ENCODE data around the gene GALNT17. TPM values are rescaled to one million over a fixed set of nuclear protein-coding genes. Genes with fewer than 3 reads are reported as not detected.
A peak's percentile ranks its signal among the peaks of the same experiment; 100 is the strongest.
"Not testable (repeated sequence)": the region's sequence is repeated elsewhere in the genome, so short reads cannot be mapped to it uniquely, and the experiment has no call there.

Gene GALNT17
- total RNA-seq, 8 experiments from 2014 or later, result 3.2 to 85.6 (median 17.2) TPM; not detected in 2

DNA sequence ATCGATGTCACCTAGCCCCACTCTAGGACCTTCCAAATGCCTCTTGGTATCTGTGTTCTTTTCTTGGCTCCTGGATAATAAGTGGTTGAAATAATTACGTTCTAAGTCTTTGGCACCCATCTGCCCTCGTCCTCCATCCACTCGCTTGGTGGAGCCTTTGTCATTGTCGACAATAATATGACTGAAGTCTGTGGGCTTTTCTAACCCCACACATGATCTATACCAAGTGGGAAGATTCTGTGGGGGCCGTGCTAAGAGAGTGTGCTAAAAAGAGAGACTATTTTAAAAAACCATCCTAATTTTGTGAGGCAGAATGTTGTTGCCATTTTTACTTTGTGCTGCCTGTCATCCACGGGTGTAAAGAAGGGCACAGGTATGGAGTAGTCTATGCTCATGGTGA lies 113.1 kb downstream of the GALNT17 start:
- Histone ChIP-seq H3K27ac (no peak overlapping the region), H3K4me1 (replicated peaks in 1 of 2) (no peaks in the 10 kb centered on the region), H3K4me3 (no peak overlapping the region)
- no peak for ATAC-seq (replicated peaks in 6 of 8)
- 7 to 100% (median 88%) methylated on average over 1 to 7 of the region's 7 CpGs; no CpG with 5 or more reads in 2 of the 10 experiments for WGBS, 10 experiments
- in situ Hi-C loops (cut with MboI; ENCODE audit: low pct_unique_long_range_greater_than_20kb in 2 of 9, low sequenced_read_pairs in 9 of 9, unreplicated experiment in 9 of 9), result no loop called here

DNA sequence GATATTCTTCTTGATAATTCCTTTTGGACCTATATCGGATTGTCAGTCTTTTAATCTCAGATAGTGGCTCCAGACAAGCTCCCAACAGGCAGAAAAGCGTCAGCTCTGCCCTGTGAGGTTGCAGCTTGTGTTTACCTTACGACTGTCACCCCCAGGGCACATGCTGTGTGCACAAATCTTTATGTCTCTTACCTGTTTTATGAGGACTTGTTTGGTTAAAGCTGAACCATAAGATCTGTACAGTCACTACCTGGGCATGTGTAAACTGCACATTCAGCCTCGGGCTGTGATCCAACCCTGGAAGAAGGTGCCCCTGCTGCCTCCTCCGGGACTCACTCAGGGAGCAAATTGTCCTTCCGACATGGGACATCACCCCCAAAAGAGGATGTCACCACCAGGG lies 119.8 kb downstream of the GALNT17 start:
- in situ Hi-C loops (cut with MboI; ENCODE audit: low pct_unique_long_range_greater_than_20kb in 2 of 9, low sequenced_read_pairs in 9 of 9, unreplicated experiment in 9 of 9), result no loop called here
- 17 to 96% (median 90%) methylated on average over 1 to 4 of the region's 6 CpGs; no CpG with 5 or more reads in 5 of the 10 experiments for WGBS, 10 experiments
- no peak for ATAC-seq (replicated peaks in 6 of 8)
- no peak overlapping the region for H3K4me3 ChIP-seq
- H3K4me1 ChIP-seq (replicated peaks in 1 of 2), result no peaks in the 10 kb centered on the region
- H3K27ac ChIP-seq, result no peak overlapping the region

DNA sequence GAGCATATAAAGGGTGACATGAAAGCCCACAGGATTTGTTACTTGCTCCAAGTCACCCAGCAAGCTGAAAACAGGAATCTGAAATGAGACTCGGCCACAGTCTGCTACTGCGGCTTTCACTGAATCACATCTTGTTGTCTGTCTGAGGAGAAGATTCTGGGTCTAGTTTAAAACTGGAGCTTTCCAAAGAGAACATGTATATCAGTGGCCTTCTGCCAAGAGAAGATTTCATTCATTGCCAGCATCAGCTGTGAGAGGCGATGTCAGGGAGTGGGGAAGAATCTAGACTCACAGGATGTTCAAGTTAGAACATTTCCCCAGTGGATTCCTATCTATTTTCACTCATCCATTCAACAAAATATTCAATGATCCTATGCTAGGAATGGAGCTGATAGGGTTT lies 122.8 kb downstream of the GALNT17 start:
- in situ Hi-C loops (cut with MboI; ENCODE audit: low pct_unique_long_range_greater_than_20kb in 2 of 9, low sequenced_read_pairs in 9 of 9, unreplicated experiment in 9 of 9), result no loop called here
- ATAC-seq (replicated peaks in 6 of 8), result no peak
- Histone ChIP-seq H3K27ac (no peak overlapping the region), H3K4me1 (replicated peaks in 1 of 2) (peaks cover 0 to 2% of the 10 kb centered on the region in 2 donors), H3K4me3 (no peak overlapping the region)
- WGBS, 10 experiments, result 0 to 100% (median 94%) methylated on average over 1 to 3 of the region's 3 CpGs; no CpG with 5 or more reads in 5 of the 10 experiments

DNA sequence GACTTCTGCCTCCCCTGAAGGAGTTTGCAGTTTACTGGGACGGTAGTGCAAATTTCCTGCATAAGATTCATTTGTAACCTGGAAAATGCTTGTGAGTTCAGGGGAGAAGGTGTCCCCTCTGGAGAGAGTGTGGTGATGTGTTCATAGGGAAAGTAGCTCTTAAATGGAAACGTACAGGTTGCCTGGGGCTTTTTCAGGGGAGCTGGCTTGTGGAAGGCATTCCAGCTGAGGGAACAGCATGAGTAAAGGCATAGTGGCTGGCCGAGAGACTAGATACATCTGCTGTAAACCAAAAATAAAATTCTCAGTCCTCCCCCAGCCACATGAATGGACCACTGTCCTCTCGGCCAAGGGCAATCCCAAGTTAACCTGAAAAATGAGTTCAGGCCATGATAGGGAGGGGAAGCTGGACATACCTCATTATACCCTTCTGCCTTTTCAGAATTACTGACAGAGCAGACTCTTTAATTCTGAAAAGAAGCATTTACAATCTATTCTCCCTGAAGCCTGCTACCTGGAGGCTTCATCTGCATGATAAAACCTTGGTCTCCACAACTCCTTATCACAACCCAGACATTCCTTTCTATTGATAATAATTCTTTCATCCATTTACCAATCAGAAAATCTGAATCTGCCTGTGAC lies 123.7 kb downstream of the GALNT17 start:
- peaks cover 0 to 2% of the 10 kb centered on the region in 2 donors for H3K4me1 ChIP-seq (replicated peaks in 1 of 2)
- 0 to 100% (median 80%) methylated on average over 1 to 3 of the region's 4 CpGs; no CpG with 5 or more reads in 1 of the 10 experiments for WGBS, 10 experiments
- no peak for ATAC-seq (replicated peaks in 6 of 8)
- no peak overlapping the region for H3K4me3 ChIP-seq
- no peak overlapping the region for H3K27ac ChIP-seq
- in situ Hi-C loops (cut with MboI; ENCODE audit: low pct_unique_long_range_greater_than_20kb in 2 of 9, low sequenced_read_pairs in 9 of 9, unreplicated experiment in 9 of 9), result no loop called here

DNA sequence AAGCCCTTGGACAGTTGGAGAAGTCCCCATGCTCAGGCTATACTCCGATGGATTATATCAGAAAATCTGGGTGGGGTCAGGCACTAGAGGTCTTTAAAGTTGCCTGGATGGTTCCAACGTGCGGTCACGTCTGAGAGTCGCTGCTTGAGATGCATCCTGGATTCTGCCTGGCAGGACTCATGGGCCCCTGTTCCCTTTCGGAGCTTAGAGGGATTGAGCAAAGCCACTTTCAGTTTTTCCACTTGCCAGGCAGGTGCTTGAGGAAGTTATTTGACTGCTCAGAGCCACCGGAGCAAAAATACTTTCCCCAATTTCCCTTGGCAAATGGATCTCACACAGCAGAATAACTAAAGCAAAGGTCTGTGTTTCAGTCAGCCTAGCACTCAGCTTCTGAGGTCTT lies 129.1 kb downstream of the GALNT17 start:
- Histone ChIP-seq H3K27ac (no peak overlapping the region), H3K4me3 (no peak overlapping the region), H3K4me1 (replicated peaks in 1 of 2) (peaks cover 0 to 2% of the 10 kb centered on the region in 2 donors)
- 60 to 84% (median 76%) methylated on average over 1 to 6 of the region's 7 CpGs; no CpG with 5 or more reads in 2 of the 10 experiments for WGBS, 10 experiments
- no peak for ATAC-seq (replicated peaks in 6 of 8)
- in situ Hi-C loops (cut with MboI; ENCODE audit: low pct_unique_long_range_greater_than_20kb in 2 of 9, low sequenced_read_pairs in 9 of 9, unreplicated experiment in 9 of 9), result no loop called here

DNA sequence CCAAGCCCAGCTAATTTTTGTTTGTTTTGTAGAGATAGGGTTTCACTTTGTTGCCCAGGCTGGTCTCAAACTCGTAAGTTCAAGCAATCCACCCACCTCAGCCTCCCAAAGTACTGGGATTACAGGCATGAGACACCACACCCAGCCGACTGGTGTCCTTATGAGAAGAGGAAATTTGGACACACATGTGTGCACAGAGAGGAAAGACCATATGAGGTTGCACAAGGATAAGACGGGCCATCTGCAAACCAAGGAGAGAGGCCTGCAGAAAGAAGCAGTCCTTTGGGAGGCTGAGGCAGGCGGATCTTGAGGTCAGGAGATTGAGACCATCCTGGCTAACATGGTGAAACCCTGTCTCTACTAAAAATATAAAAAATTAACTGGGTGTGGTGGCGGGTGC lies 130.9 kb downstream of the GALNT17 start:
- H3K4me3 ChIP-seq; H3K27ac ChIP-seq; in situ Hi-C loops (cut with MboI; ENCODE audit: low pct_unique_long_range_greater_than_20kb in 2 of 9, low sequenced_read_pairs in 9 of 9, unreplicated experiment in 9 of 9); ATAC-seq (replicated peaks in 6 of 8); H3K4me1 ChIP-seq (replicated peaks in 1 of 2): not testable (repeated sequence)
- WGBS, 10 experiments, result 0 to 93% (median 60%) methylated on average over 1 to 2 of the region's 5 CpGs; no CpG with 5 or more reads in 5 of the 10 experiments

DNA sequence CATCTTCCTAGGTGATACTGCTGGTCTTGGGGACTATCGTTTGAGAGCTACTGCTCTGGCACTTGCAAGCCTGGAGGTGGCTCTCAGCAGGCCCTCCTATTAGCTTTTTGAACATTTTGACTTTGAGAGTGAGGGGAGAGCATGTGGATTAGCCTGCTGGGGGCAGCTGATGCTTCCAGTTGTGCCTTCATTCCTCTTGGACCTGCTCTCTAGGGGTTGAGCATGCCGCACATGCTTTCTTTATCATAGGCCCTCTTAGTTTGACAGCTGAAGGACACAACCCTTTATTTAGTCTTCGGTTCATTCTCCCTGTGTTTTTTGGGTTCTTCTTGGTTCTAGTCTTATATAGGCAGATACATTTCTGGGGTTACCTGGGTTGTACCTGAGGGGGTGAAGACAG lies 132.1 kb downstream of the GALNT17 start:
- no peak overlapping the region for H3K4me3 ChIP-seq
- 14 to 100% (median 89%) methylated on average over 1 to 3 of the region's 3 CpGs; no CpG with 5 or more reads in 5 of the 10 experiments for WGBS, 10 experiments
- no peak overlapping the region for H3K27ac ChIP-seq
- in situ Hi-C loops (cut with MboI; ENCODE audit: low pct_unique_long_range_greater_than_20kb in 2 of 9, low sequenced_read_pairs in 9 of 9, unreplicated experiment in 9 of 9), result no loop called here
- H3K4me1 ChIP-seq (replicated peaks in 1 of 2), result no peaks in the 10 kb centered on the region
- ATAC-seq (replicated peaks in 6 of 8), result no peak

DNA sequence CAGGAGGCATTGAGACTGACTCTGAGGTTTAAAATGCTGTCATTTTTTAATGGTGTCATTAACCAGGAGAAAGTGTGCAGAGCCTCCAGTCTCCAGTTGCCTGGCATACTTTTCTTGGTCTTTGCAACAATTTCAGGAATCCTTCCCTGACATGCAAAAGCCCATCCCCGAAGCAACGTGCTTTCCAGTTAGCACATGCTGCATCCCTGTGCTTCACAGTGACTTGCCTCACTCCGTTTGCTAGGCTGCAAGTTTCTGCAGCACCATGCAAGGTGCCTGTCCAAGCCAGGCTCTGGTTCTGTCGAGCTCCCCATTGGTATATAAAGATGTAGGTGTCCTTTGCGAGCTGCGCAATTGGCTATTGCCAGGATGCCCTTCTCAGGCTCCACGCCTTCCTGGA lies 135.0 kb downstream of the GALNT17 start:
- in situ Hi-C loops (cut with MboI; ENCODE audit: low pct_unique_long_range_greater_than_20kb in 2 of 9, low sequenced_read_pairs in 9 of 9, unreplicated experiment in 9 of 9), result no loop called here
- Histone ChIP-seq H3K27ac (no peak overlapping the region), H3K4me3 (no peak overlapping the region), H3K4me1 (replicated peaks in 1 of 2) (peaks cover 9 to 10% of the 10 kb centered on the region in 2 donors)
- 0 to 100% (median 68%) methylated on average over 1 to 5 of the region's 7 CpGs; no CpG with 5 or more reads in 2 of the 10 experiments for WGBS, 10 experiments
- ATAC-seq (replicated peaks in 6 of 8), result peak in 2 of 8 experiments; percentile 21 to 81

DNA sequence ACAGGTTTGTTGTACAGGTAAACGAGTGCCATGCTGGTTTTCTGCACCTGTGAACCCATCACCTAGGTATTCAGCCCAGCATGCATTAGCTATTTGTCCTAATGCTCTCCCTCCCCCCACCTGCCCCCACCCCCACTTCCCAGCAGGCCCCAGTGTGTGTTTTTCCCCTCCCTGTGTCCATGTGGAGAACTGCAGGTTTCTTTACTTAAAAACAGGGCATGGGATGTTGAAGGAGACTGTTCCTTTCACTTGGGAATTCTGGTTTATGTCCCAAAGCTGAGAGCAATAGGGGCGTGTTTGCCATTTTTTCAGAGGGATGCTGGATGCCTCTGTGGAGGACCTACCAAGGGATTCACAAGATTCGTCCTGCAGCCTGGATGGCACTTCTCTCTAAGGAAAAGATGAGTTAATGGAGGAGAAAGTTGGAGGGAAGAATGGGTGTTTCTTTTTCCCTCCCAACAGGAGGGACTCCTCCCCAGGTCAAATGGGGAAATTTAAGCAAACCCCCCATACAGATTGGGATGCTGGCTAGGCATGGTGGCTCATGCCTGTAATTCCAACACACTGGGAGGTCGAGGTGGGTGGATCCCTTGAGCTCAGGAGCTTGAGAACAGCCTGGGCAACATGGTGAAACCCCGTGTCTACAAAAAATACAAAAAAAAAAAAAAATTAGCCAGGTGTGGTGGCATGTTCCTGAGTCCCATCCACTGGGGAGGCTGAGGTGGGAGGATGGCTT lies 136.0 kb downstream of the GALNT17 start:
- 0 to 100% (median 43%) methylated on average over 1 to 5 of the region's 5 CpGs; no CpG with 5 or more reads in 4 of the 10 experiments for WGBS, 10 experiments
- H3K27ac ChIP-seq, result no peak overlapping the region
- in situ Hi-C loops (cut with MboI; ENCODE audit: low pct_unique_long_range_greater_than_20kb in 2 of 9, low sequenced_read_pairs in 9 of 9, unreplicated experiment in 9 of 9), result no loop called here
- no peak for ATAC-seq (replicated peaks in 6 of 8)
- peaks cover 9 to 10% of the 10 kb centered on the region in 2 donors for H3K4me1 ChIP-seq (replicated peaks in 1 of 2)
- H3K4me3 ChIP-seq, result no peak overlapping the region

DNA sequence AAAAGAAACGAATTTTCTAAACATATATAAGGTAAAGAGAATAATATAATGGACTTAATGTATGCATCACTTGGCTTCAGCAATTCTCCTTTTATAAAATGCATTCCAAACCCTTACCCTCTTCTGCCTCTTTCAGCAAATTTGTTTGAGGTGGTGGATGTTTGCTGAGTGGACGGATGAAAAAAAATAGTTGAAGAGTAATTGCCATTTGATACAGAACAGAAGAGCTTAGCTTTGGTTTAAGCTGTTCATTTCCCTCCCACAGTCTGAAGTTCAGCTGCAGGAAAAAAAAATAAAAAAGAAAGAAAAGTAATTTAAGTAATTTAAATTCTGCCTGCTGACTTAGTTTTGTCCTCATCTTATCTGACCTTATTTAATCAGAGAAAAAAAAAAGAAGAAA lies 138.6 kb downstream of the GALNT17 start:
- Histone ChIP-seq H3K27ac (no peak overlapping the region), H3K4me1 (replicated peaks in 1 of 2) (peaks cover 9 to 10% of the 10 kb centered on the region in 2 donors), H3K4me3 (no peak overlapping the region)
- 0 to 41% (median 23%) methylated on average over 1 to 2 of the region's 2 CpGs; no CpG with 5 or more reads in 2 of the 10 experiments for WGBS, 10 experiments
- peak in 3 of 8 experiments; percentile 32 to 73 (median 54) for ATAC-seq (replicated peaks in 6 of 8)
- in situ Hi-C loops (cut with MboI; ENCODE audit: low pct_unique_long_range_greater_than_20kb in 2 of 9, low sequenced_read_pairs in 9 of 9, unreplicated experiment in 9 of 9), result no loop called here

DNA sequence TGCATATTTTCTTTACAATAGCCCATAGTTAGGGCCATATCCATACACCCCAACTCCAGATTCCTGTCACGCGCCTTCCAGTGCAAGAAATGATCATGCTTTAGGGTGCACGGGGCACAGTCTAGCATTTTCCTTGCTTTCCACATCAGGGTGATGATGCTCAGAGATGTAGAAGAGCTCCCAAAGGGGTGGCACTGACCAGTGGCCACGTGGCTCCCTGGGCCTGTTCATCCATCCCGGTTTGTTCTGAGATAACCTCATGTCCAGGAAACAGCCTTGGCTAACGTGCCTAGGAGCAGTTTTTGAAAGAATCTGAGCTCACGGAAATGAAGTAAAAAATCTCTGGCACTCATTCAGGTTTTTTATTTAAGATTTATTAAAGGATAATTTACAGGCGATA lies 139.3 kb downstream of the GALNT17 start:
- no peak for ATAC-seq (replicated peaks in 6 of 8)
- no peak overlapping the region for H3K4me3 ChIP-seq
- H3K4me1 ChIP-seq (replicated peaks in 1 of 2), result peaks cover 9 to 10% of the 10 kb centered on the region in 2 donors
- no peak overlapping the region for H3K27ac ChIP-seq
- 0 to 100% (median 93%) methylated on average over 1 to 8 of the region's 8 CpGs for WGBS, 10 experiments
- in situ Hi-C loops (cut with MboI; ENCODE audit: low pct_unique_long_range_greater_than_20kb in 2 of 9, low sequenced_read_pairs in 9 of 9, unreplicated experiment in 9 of 9), result no loop called here

DNA sequence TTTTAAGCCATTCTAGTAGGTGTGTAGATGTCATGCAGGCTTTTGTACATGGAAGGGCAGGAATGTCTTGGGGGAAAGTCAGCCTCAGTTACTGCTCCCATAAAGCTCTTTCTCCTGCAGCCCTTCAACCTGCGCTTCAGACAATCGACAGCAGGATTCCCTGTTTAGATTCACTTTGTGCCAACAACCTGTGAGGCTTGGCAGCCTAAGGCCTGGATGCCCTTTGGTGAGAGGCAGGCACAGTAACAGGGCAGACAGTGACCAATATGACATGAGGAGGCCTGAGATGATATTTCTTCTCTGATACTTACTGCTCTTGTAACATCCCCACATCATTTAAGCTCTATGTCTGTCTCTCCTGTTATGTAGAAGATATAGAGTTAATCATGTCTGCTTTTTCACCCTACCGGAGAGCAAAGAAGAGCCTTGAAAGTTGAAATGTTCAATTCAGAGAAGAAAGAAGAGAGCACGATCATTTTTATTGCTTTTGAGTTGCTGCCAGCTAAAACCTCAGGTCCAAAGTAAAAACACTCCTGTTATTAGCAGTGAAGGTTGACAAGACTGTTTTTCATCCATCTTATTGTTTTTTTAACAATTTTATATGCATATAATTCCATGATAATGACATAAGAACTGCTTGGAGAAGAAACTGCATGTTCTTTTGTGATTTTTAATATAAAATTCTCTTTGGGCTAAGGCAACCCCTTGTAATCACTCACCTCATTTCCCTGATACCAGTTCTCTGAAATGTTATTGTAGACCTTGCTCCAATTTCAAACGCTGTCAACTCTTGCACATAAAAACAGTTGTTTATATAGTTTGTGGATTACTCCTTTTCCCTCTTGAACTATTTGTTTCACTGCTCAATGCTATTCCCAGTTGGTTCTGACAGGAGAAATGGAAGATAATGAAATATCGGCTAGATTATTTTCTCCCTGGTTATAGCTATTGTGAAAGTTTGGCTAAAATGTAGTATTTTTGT lies 140.9 kb downstream of the GALNT17 start:
- H3K4me3 ChIP-seq, result no peak overlapping the region
- H3K27ac ChIP-seq, result no peak overlapping the region
- peaks cover 9 to 10% of the 10 kb centered on the region in 2 donors for H3K4me1 ChIP-seq (replicated peaks in 1 of 2)
- in situ Hi-C loops (cut with MboI; ENCODE audit: low pct_unique_long_range_greater_than_20kb in 2 of 9, low sequenced_read_pairs in 9 of 9, unreplicated experiment in 9 of 9), result no loop called here
- ATAC-seq (replicated peaks in 6 of 8), result no peak
- WGBS, 10 experiments, result 7 to 88% (median 50%) methylated on average over 1 to 6 of the region's 6 CpGs; no CpG with 5 or more reads in 1 of the 10 experiments

All from motor neuron (in vitro differentiated cells).